HEK293 (cell line): ENCODE measurements around the gene NMD3.

Source experiments
- CTCF ChIA-PET: fragments of 350-600 bp; formaldehyde crosslinking; extraction: SDS; loops from one replicate; lab custom pipeline; 2021; ENCODE audit warnings: antibody characterized with exemption; lab: Yijun Ruan, JAX
- POLR2A ChIA-PET: fragments of 300-600 bp; formaldehyde crosslinking; extraction: SDS; loops from one replicate; lab custom pipeline; 2020; ENCODE audit warnings: antibody characterized with exemption, inconsistent platforms; lab: Yijun Ruan, JAX
- H3K27ac ChIP-seq: fragments of 200-500 bp; sonication (Bioruptor generic); 2 replicates; pipeline ENCODE4 v1.5.1; 2014; ENCODE audit warnings: low read depth, low read length, control low read depth, inconsistent platforms; ENCODE audit errors: extremely low read depth
- H3K36me3 ChIP-seq, 2 experiments: fragments of 200-500 bp in 1 of 2; sonication (Bioruptor generic) in 1 of 2; 1 replicate in 1 of 2; 2 replicates in 1 of 2; pipeline ENCODE4 v1.5.1; 2014 to 2017; ENCODE audit warnings: inconsistent platforms in 2 of 2, low read length in 2 of 2; ENCODE audit not compliant: control insufficient read depth in 2 of 2, insufficient read depth in 1 of 2
- H3K4me1 ChIP-seq: fragments of 200-500 bp; sonication (Bioruptor generic); 2 replicates; pipeline ENCODE4 v1.5.1; 2014; ENCODE audit warnings: mild to moderate bottlenecking, low read length, inconsistent platforms; ENCODE audit not compliant: control insufficient read depth, insufficient read depth
- H3K4me3 ChIP-seq: 2 replicates; pipeline ENCODE4 v1.5.1; 2011; ENCODE audit warnings: low read depth, mild to moderate bottlenecking, control low read depth, low read length, moderate library complexity
- H3K9me3 ChIP-seq: fragments of 200-500 bp; sonication (Bioruptor generic); 2 replicates; pipeline ENCODE4 v1.5.1; 2014; ENCODE audit warnings: low read depth, low read length, inconsistent platforms; ENCODE audit not compliant: control insufficient read depth, insufficient read depth
- HOXA7 ChIP-seq: sonication (generic); formaldehyde crosslinking; IDR thresholded peaks from 2 replicates; pipeline ENCODE4 v1.8.1; 2022; ENCODE audit warnings: missing genetic modification reagents, borderline replicate concordance
- OVOL3 ChIP-seq: fragments of 450-650 bp; formaldehyde crosslinking; IDR thresholded peaks from 2 replicates; pipeline ENCODE4 v1.5.1; 2016; ENCODE audit warnings: missing biosample characterization, missing genetic modification characterization
- SETDB1 ChIP-seq: IDR thresholded peaks from one replicate; pipeline ENCODE4 v1.6.1; 2017; ENCODE audit warnings: mild to moderate bottlenecking, low read length, moderate library complexity, mixed read lengths; ENCODE audit not compliant: insufficient read length
- ZEB2 ChIP-seq: fragments of 450-650 bp; formaldehyde crosslinking; IDR thresholded peaks from 2 replicates; pipeline ENCODE4 v1.5.1; 2016; ENCODE audit warnings: missing biosample characterization, missing genetic modification characterization
- ZNF26 ChIP-seq: fragments of 450-650 bp; formaldehyde crosslinking; IDR thresholded peaks from 2 replicates; pipeline ENCODE4 v1.5.1; 2016; ENCODE audit warnings: missing biosample characterization, missing genetic modification characterization
- ZNF335 ChIP-seq: fragments of 450-650 bp; formaldehyde crosslinking; conservative IDR thresholded peaks from 2 replicates; pipeline ENCODE4 v1.5.1; 2016; ENCODE audit warnings: missing biosample characterization, missing genetic modification characterization
- ZNF398 ChIP-seq: fragments of 450-650 bp; formaldehyde crosslinking; IDR thresholded peaks from 2 replicates; pipeline ENCODE4 v1.5.1; 2017; ENCODE audit warnings: missing biosample characterization, missing genetic modification characterization
- ZNF514 ChIP-seq: fragments of 450-650 bp; formaldehyde crosslinking; IDR thresholded peaks from 2 replicates; pipeline ENCODE4 v1.5.1; 2016; ENCODE audit warnings: missing biosample characterization, missing genetic modification characterization
- ZNF555 ChIP-seq: fragments of 450-650 bp; formaldehyde crosslinking; conservative IDR thresholded peaks from 2 replicates; pipeline ENCODE4 v1.5.1; 2017; ENCODE audit warnings: missing biosample characterization, mild to moderate bottlenecking, missing genetic modification characterization, inconsistent platforms
- ZNF660 ChIP-seq: fragments of 450-650 bp; IDR thresholded peaks from 2 replicates; pipeline ENCODE4 v1.5.1; 2018; ENCODE audit warnings: missing biosample characterization, mild to moderate bottlenecking, missing genetic modification characterization
- TF ChIP-seq, protein P1 (sequence below): fragments of 450-650 bp; formaldehyde crosslinking; IDR thresholded peaks from 2 replicates; pipeline ENCODE4 v1.5.1; 2016; ENCODE audit warnings: missing biosample characterization, missing genetic modification characterization
- TF ChIP-seq, protein P2 (sequence below): fragments of 450-650 bp; formaldehyde crosslinking; IDR thresholded peaks from 2 replicates; pipeline ENCODE4 v1.5.1; 2016; ENCODE audit warnings: missing biosample characterization, missing genetic modification characterization

NMD3 gene

GRCh38 chr3:161266731-161267150 lies 45.6 kb downstream of the NMD3 start (continued):
- TF ChIP-seq ZNF335 (tag by site-specific recombination) = no peak
- TF ChIP-seq ZEB2 = peak; percentile 41
- TF ChIP-seq, protein P1, sequence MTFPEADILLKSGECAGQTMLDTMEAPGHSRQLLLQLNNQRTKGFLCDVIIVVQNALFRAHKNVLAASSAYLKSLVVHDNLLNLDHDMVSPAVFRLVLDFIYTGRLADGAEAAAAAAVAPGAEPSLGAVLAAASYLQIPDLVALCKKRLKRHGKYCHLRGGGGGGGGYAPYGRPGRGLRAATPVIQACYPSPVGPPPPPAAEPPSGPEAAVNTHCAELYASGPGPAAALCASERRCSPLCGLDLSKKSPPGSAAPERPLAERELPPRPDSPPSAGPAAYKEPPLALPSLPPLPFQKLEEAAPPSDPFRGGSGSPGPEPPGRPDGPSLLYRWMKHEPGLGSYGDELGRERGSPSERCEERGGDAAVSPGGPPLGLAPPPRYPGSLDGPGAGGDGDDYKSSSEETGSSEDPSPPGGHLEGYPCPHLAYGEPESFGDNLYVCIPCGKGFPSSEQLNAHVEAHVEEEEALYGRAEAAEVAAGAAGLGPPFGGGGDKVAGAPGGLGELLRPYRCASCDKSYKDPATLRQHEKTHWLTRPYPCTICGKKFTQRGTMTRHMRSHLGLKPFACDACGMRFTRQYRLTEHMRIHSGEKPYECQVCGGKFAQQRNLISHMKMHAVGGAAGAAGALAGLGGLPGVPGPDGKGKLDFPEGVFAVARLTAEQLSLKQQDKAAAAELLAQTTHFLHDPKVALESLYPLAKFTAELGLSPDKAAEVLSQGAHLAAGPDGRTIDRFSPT = peak; percentile 34; the same call in 1 of the 2 replicates
- TF ChIP-seq ZNF398 (tag by site-specific recombination) = no peak
- no peak for TF ChIP-seq OVOL3 (tag by site-specific recombination)
- no peak for TF ChIP-seq ZNF514 (tag by site-specific recombination)
- TF ChIP-seq ZNF555 = no peak
- TF ChIP-seq HOXA7 (CRISPR knock-in tag) = no peak
- TF ChIP-seq, protein P2, sequence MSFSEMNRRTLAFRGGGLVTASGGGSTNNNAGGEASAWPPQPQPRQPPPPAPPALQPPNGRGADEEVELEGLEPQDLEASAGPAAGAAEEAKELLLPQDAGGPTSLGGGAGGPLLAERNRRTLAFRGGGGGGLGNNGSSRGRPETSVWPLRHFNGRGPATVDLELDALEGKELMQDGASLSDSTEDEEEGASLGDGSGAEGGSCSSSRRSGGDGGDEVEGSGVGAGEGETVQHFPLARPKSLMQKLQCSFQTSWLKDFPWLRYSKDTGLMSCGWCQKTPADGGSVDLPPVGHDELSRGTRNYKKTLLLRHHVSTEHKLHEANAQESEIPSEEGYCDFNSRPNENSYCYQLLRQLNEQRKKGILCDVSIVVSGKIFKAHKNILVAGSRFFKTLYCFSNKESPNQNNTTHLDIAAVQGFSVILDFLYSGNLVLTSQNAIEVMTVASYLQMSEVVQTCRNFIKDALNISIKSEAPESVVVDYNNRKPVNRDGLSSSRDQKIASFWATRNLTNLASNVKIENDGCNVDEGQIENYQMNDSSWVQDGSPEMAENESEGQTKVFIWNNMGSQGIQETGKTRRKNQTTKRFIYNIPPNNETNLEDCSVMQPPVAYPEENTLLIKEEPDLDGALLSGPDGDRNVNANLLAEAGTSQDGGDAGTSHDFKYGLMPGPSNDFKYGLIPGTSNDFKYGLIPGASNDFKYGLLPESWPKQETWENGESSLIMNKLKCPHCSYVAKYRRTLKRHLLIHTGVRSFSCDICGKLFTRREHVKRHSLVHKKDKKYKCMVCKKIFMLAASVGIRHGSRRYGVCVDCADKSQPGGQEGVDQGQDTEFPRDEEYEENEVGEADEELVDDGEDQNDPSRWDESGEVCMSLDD (tag by site-specific recombination) = no peak

- Histone ChIP-seq H3K27ac (no peak overlapping the region), H3K36me3 (peaks cover 0 to 11% of the 10 kb centered on the region in 2 experiments; a peak in 1 of 3 replicates), H3K4me1 (no peaks in the 10 kb centered on the region), H3K4me3 (no peak overlapping the region), H3K9me3 (no peaks in the 10 kb centered on the region)
- ChIA-PET POLR2A (no interaction called here), CTCF (interaction anchor here (0.5 to 1.1 kb wide), 2 partner anchors 68 to 155 kb away, joined by 3 read pairs; no protein-coding TSS in a partner anchor)
- TF ChIP-seq SETDB1 = no peak
These were observed 46.5 kb downstream of the NMD3 start for GRCh38 chr3:161267646-161268045.

GRCh38 chr3:161268601-161269000 lies 47.5 kb downstream of the NMD3 start:
- H3K4me3 ChIP-seq = no peak overlapping the region
- CTCF ChIA-PET = no interaction called here
- peaks cover 0 to 11% of the 10 kb centered on the region in 2 experiments; a peak in 1 of 3 replicates for H3K36me3 ChIP-seq
- H3K27ac ChIP-seq = no peak overlapping the region
- POLR2A ChIA-PET = no interaction called here
- TF ChIP-seq ZNF660 (tag by site-specific recombination) = no peak
- no peak for TF ChIP-seq ZNF26 (tag by site-specific recombination)
- no peaks in the 10 kb centered on the region for H3K9me3 ChIP-seq
- no peaks in the 10 kb centered on the region for H3K4me1 ChIP-seq
